Heart right ventricle (tissue), 16 donors: ENCODE measurements around the gene BZW2. TPM values are rescaled to one million over a fixed set of nuclear protein-coding genes. Genes with fewer than 3 reads are reported as not detected.

Source experiments
- ATAC-seq, 8 donors: fragments of 200-7000 bp; cut with Tn5 transposase; one replicate each; pipeline ENCODE4 v1.9.1; 2020; ENCODE audit warnings: mild to moderate bottlenecking in 8 of 8, moderate library complexity in 8 of 8, moderate number of reproducible peaks in 1 of 8
- DNase-seq, 2 donors: peaks; one replicate each; pipeline ENCODE4 v3.0.0-alpha.2; 2020
- H3K27ac ChIP-seq, 10 donors: fragments of 200-600 bp; sonication (generic) in 2 of 10; one replicate each; pipeline versions ENCODE4 v1.5.0 to v1.8.0; 2020 to 2022; ENCODE audit warnings: mild to moderate bottlenecking in 3 of 10
- H3K27me3 ChIP-seq, 7 donors: fragments of 200-600 bp; one replicate each; pipeline ENCODE4 v1.8.0; 2021 to 2022; ENCODE audit warnings: mild to moderate bottlenecking in 2 of 7
- H3K36me3 ChIP-seq, 9 donors: fragments of 200-600 bp; sonication (generic) in 1 of 9; one replicate each; pipeline versions ENCODE4 v1.5.0 to v1.8.0; 2020 to 2022; ENCODE audit warnings: mild to moderate bottlenecking in 2 of 9
- H3K4me1 ChIP-seq, 9 donors: fragments of 200-600 bp; sonication (generic) in 1 of 9; one replicate each; pipeline versions ENCODE4 v1.5.0 to v1.8.0; 2020 to 2022; ENCODE audit warnings: mild to moderate bottlenecking in 4 of 9
- H3K4me3 ChIP-seq, 10 donors: fragments of 200-600 bp; sonication (generic) in 2 of 10; one replicate each; pipeline versions ENCODE4 v1.5.0 to v1.8.0; 2020 to 2022; ENCODE audit warnings: mild to moderate bottlenecking in 7 of 10, moderate library complexity in 2 of 10
- H3K9me3 ChIP-seq, 11 donors: fragments of 200-600 bp in 10 of 11; sonication (generic) in 2 of 11; one replicate each; pipeline versions ENCODE4 v1.5.0 to v1.8.0; 2013 to 2022; ENCODE audit warnings: mild to moderate bottlenecking in 2 of 11, control low read depth in 1 of 11, moderate library complexity in 1 of 11
- WGBS, 2 donors: extraction: QIAGEN DNeasy Blood & Tissue Kit; methylation state at CpG; one replicate each; pipeline ENCODE4 v1.1.7; 2013; ENCODE audit warnings: inconsistent platforms in 1 of 2; 5-methylcytosine and 5-hydroxymethylcytosine counted together
- intact Hi-C, 10 donors: fragments of 100-400 bp; cut with DNase I; formaldehyde crosslinking; loops; one replicate each; pipeline versions ENCODE4 v1.11.1 to v1.14.2; 2022
- polyA plus RNA-seq, 2 donors: library from polyadenylated mRNA; stranded (reverse); fragments of 200-250 nt; gene quantifications; one replicate each; pipeline ENCODE4 v1.2.3, GENCODE V29; 2013
- total RNA-seq, 10 donors: library from RNA; stranded (reverse); fragmentation: NEBNext Ultra II Directional in 3 of 10; extraction: Animal tissue kit (Norgen Biotek cat#: 25700) in 3 of 10; gene quantifications; one replicate each; pipeline versions ENCODE4 v1.2.1 to v1.2.4, GENCODE V29; 2021 to 2023
- TF ChIP-seq, protein P1 (sequence below), 9 donors: fragments of 200-600 bp; sonication (generic) in 2 of 9; IDR thresholded peaks; one replicate each; pipeline versions ENCODE4 v1.5.0 to v1.8.0; 2021 to 2022; ENCODE audit warnings: antibody characterized with exemption in 9 of 9, mild to moderate bottlenecking in 5 of 9, moderate library complexity in 1 of 9
- donor health status: Arrhythmogenic right ventricular cardiomyopathy.
- donor health status: ischemic (EF 13 %, LVEDD 7.1; RV severe dilation, severe dysfunction).
- donor health status: healthy with polysubstance abuse.
- donor health status: DM: no; HTN: yes; CAD: no.
- donor health status: DM: no; HTN: no; CAD: no.
- donor health status: ischemic (EF 25% LVEDD 6.9; RV normal size, moderate dysfunction).
- donor health status: ischemic (EF 25% LVEDD 5.7; RV mildly dilated, moderate dysfunction).
- donor health status: healthy.
- donor health status: DM: yes; HTN: yes; CAD: no.
- donor health status: Ischemic cardiomyopathy.
- donor health status: ischemic (EF 35%, LVEDD 5.7; RV mildly dilated, moderate dysfunction).
- donor health status: nonischemic (EF 11% LVEDD 7.7; RV severe dilation, severe dysfunction).
- donor health status: DM: yes; HTN: yes; CAD: no.
- donor health status: PGD.
- donor health status: ischemic (EF 29% LVEDD 5.4; RV normal size, mild dysfunction).
- donor health status: nonischemic (EF 23%, LVEDD 6.1; RV moderate dilation, normal function).

Gene BZW2
- total and polyA plus RNA-seq, 12 donors, result 147 to 470 (median 337) TPM

DNA sequence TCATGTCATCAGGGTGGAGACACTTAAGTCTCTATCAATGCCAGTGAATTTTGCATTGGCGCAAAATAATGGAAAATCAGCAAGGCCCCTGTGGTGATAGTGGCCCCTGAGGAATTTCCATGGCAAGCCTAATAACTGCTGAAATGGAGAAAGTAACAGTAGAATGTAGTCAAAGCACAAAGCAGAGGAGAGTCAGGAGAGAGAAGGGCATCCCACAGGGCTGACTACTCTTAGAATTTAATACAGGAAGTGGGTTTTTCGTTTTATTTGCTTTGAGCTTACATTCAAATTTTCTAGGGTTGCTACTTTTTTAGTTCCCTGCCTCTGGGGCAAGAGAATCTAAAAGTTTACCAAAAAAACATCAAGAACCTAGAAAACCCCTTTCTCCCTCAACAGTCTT is 39.0 kb downstream of the BZW2 start:
- H3K27ac ChIP-seq, result no peak overlapping the region
- 72 to 77% methylated on average over 2 of the region's 2 CpGs for WGBS, 2 donors
- H3K4me3 ChIP-seq, result no peak overlapping the region
- no peaks in the 10 kb centered on the region for H3K4me1 ChIP-seq
- H3K27me3 ChIP-seq, result no peaks in the 10 kb centered on the region
- no peaks in the 10 kb centered on the region for H3K9me3 ChIP-seq
- peaks cover 0 to 100% (median 30%) of the 10 kb centered on the region in 9 donors for H3K36me3 ChIP-seq
- ATAC-seq, result no peak
- no peak for DNase-seq
- intact Hi-C loops, result loop anchor here in 1 of 10 donors (10.0 kb wide), 1 partner anchor 60 kb away; no protein-coding TSS in a partner anchor
- TF ChIP-seq, protein P1, sequence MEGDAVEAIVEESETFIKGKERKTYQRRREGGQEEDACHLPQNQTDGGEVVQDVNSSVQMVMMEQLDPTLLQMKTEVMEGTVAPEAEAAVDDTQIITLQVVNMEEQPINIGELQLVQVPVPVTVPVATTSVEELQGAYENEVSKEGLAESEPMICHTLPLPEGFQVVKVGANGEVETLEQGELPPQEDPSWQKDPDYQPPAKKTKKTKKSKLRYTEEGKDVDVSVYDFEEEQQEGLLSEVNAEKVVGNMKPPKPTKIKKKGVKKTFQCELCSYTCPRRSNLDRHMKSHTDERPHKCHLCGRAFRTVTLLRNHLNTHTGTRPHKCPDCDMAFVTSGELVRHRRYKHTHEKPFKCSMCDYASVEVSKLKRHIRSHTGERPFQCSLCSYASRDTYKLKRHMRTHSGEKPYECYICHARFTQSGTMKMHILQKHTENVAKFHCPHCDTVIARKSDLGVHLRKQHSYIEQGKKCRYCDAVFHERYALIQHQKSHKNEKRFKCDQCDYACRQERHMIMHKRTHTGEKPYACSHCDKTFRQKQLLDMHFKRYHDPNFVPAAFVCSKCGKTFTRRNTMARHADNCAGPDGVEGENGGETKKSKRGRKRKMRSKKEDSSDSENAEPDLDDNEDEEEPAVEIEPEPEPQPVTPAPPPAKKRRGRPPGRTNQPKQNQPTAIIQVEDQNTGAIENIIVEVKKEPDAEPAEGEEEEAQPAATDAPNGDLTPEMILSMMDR (IDR thresholded peaks at IDR 0.05), result no peak

DNA sequence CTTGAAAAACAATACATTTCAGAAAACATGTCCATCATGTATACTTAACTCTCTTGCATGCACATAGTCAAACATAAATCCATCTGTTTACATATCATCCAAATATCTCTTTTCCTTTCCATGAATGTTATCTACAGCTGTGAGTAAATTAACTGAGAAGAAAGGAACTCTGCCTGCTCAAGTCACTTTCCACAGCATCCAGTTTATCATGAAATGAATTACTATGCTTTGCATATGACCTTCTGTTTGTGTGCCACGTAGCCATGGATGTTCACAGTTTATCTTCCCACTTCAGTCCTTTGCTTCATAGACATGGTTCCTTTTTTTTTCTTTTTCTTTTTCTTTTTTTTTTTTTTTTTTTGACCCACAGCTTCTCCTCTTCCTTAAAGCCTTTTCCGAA is 39.6 kb downstream of the BZW2 start:
- no peaks in the 10 kb centered on the region for H3K9me3 ChIP-seq
- H3K4me3 ChIP-seq, result no peak overlapping the region
- 69 to 86% methylated on average over 2 of the region's 2 CpGs for WGBS, 2 donors
- peaks cover 0 to 100% (median 36%) of the 10 kb centered on the region in 9 donors for H3K36me3 ChIP-seq
- DNase-seq (no peak), ATAC-seq (no peak)
- no peaks in the 10 kb centered on the region for H3K4me1 ChIP-seq
- H3K27ac ChIP-seq, result no peak overlapping the region
- TF ChIP-seq, protein P1 (IDR thresholded peaks at IDR 0.05), result no peak
- H3K27me3 ChIP-seq, result no peaks in the 10 kb centered on the region
- intact Hi-C loops, result loop anchor here in 1 of 10 donors (10.0 kb wide), 1 partner anchor 61 kb away; no protein-coding TSS in a partner anchor

DNA sequence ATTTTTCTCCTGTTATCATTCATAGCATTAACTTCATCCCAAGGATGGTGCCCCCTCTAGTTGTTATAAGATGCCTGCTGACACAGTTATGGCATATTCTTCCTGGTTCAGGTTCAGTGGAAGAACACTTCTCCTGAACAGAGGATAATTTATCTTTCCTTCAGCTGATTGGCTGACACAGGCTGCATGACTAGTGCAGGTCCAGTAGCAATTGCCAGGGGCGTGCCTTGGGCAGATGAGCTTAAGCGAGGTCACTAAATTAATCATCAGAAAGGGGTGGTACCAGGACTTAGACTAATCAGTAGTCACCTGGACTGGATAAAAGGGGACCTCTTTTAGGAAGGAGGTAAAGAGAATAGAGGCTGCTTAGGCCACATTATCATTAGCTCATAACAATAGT is 42.3 kb downstream of the BZW2 start:
- Histone ChIP-seq H3K36me3 (peaks cover 0 to 100% (median 30%) of the 10 kb centered on the region in 9 donors), H3K9me3 (no peaks in the 10 kb centered on the region), H3K4me3 (no peak overlapping the region), H3K27ac (no peak overlapping the region), H3K4me1 (no peaks in the 10 kb centered on the region), H3K27me3 (no peaks in the 10 kb centered on the region)
- DNase-seq (no peak), ATAC-seq (no peak)
- TF ChIP-seq, protein P1 (IDR thresholded peaks at IDR 0.05), result no peak
- intact Hi-C loops, result loop anchor here in 1 of 10 donors (10.0 kb wide), 1 partner anchor 63 kb away; no protein-coding TSS in a partner anchor
- 93 to 98% methylated on average over 2 of the region's 2 CpGs for WGBS, 2 donors

DNA sequence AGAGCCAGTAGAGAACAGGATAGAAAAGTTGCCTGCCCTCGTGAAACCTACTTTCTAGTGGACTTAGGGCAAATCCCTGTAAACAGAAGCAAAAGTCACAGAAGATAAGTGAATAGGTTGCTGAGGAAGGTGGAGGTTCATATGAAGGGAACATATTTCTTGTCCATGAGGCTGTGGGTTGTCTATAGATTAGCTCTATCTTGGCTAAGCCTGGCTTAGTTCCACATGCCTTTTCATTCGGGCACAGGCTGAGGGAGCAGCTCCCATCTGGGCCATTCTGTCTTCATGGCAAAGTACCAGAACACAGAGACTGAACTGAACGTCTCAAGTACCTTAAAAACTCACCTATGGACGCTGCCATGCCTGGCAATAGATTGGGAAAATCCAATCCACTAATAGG is 45.3 kb downstream of the BZW2 start:
- Histone ChIP-seq H3K36me3 (peaks cover 0 to 99% (median 36%) of the 10 kb centered on the region in 9 donors), H3K9me3 (no peaks in the 10 kb centered on the region), H3K27ac (no peak overlapping the region), H3K27me3 (no peaks in the 10 kb centered on the region), H3K4me1 (no peaks in the 10 kb centered on the region), H3K4me3 (no peak overlapping the region)
- ATAC-seq (no peak), DNase-seq (no peak)
- intact Hi-C loops, result loop anchor here in 4 of 10 donors (5.0 to 10.0 kb wide), 4 partner anchors 46 to 114 kb away; partner anchors contain the start of genes AGR2 (in 1 of the 4), ANKMY2 (in 1 of the 4) and BZW2 (in 1 of the 4)
- WGBS, 2 donors, result 70 to 77% methylated on average over 4 of the region's 4 CpGs
- TF ChIP-seq, protein P1 (IDR thresholded peaks at IDR 0.05), result no peak
